ENCODE results near the gene GPC3. TPM values are rescaled to one million over a fixed set of nuclear protein-coding genes. Genes with fewer than 3 reads are reported as not detected.

The GPC3 gene
- total RNA-seq, 2 donors from 2014 or later: 16.9 to 22.7 TPM

DNA sequence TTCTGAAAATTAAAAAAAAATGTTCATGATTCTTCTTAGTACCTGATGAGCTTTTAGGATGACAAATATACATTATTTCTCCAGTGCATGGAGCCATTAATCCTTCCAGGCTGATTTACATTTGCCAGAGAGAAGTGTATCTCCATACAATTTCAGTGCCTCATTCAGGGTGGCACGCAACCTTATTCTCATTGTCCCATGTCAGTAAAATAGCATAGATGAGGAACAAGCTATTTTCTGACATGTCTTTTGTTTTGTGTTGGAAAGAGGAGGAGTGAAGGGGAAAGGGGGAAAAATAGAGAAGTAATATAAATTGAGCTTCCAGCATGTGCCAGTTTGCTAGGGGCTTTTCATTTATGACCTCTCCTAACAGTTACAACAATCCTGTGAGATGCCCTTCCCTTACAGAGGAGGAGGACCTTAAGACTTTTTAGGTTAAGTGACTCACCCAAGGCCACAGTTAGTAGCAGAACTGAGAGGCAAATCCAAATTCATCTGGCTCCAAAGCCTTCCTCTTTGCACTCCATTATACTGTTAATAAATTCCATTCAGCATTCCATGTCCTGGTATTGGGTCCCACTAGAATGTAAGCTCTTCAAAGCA, 295.3 kb downstream of the GPC3 start:
- TF ChIP-seq, protein P1, sequence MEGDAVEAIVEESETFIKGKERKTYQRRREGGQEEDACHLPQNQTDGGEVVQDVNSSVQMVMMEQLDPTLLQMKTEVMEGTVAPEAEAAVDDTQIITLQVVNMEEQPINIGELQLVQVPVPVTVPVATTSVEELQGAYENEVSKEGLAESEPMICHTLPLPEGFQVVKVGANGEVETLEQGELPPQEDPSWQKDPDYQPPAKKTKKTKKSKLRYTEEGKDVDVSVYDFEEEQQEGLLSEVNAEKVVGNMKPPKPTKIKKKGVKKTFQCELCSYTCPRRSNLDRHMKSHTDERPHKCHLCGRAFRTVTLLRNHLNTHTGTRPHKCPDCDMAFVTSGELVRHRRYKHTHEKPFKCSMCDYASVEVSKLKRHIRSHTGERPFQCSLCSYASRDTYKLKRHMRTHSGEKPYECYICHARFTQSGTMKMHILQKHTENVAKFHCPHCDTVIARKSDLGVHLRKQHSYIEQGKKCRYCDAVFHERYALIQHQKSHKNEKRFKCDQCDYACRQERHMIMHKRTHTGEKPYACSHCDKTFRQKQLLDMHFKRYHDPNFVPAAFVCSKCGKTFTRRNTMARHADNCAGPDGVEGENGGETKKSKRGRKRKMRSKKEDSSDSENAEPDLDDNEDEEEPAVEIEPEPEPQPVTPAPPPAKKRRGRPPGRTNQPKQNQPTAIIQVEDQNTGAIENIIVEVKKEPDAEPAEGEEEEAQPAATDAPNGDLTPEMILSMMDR (IDR thresholded peaks at IDR 0.05): no peak
- TF ChIP-seq POLR2A (IDR thresholded peaks at IDR 0.05): no peak
- intact Hi-C loops (cut with DNase I): no loop called here
- Histone ChIP-seq H3K4me1 (peaks cover 6% of the 10 kb centered on the region), H3K27me3 (no peaks in the 10 kb centered on the region), H3K36me3 (replicated peaks in 1 of 2; ENCODE audit: insufficient read depth in 1 of 2, low read depth in 2 of 2) (no peaks in the 10 kb centered on the region), H3K4me3 (no peak overlapping the region), H3K9me3 (no peaks in the 10 kb centered on the region), H3K27ac (no peak overlapping the region)
- no peak for DNase-seq
- 91 to 100% methylated on average over 1 of the region's 1 CpG for WGBS, 2 donors
- no peak for ATAC-seq

DNA sequence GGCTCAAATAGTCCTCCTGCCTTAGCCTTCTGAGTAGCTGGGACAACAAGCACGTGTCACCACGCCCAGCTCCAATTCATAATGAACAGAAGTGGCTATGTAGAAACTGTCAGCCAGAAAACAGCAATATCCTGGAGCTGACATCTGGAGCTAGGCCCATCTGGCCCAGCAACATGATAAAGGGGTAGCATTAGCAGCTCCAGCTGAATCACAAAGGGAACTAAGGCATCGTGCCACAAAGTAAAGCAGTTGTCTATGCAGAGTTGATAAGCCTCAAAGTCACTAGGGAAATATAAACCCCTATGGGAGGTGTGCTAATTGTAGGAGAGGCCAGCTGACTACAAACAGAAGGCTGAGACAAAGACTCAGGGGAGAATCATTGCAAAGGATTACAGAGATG, 299.6 kb downstream of the GPC3 start:
- no peak for ATAC-seq
- 67% methylated on average over 3 of the region's 3 CpGs for WGBS, 2 donors

DNA sequence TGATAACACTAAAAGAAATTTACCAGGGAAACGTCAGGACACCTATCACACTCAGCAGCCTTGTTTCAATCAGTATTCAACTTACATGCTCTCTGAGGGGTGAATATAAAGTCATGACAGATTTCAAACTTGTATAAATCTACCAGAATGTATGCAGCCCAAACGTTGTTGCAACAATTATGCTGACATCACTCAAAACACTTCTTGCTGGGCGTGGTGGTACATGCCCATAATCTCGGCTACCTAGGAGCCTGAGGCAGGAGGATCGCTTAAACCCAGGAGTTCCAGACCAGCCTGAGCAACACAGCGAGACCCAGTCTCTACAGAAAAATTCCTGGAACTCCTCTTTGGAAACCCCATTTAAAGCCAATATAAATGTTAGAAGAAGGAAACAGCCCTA, 303.5 kb downstream of the GPC3 start:
- Histone ChIP-seq H3K4me1 (peaks cover 7% of the 10 kb centered on the region), H3K36me3 (replicated peaks in 1 of 2; ENCODE audit: insufficient read depth in 1 of 2, low read depth in 2 of 2) (no peaks in the 10 kb centered on the region), H3K27me3 (no peaks in the 10 kb centered on the region), H3K9me3 (no peaks in the 10 kb centered on the region), H3K4me3 (no peak overlapping the region), H3K27ac (no peak overlapping the region)
- DNase-seq (no peak), ATAC-seq (no peak)
- 68 to 85% methylated on average over 4 to 6 of the region's 6 CpGs for WGBS, 2 donors
- intact Hi-C loops (cut with DNase I): no loop called here
- TF ChIP-seq POLR2A (IDR thresholded peaks at IDR 0.05): no peak
- TF ChIP-seq, protein P1 (IDR thresholded peaks at IDR 0.05): no peak

More for the DNA sequence above, 299.6 kb downstream of the GPC3 start:
- H3K36me3 ChIP-seq (replicated peaks in 1 of 2; ENCODE audit: insufficient read depth in 1 of 2, low read depth in 2 of 2): no peaks in the 10 kb centered on the region
- H3K27me3 ChIP-seq: no peaks in the 10 kb centered on the region
- no peak overlapping the region for H3K4me3 ChIP-seq
- H3K27ac ChIP-seq: no peak overlapping the region
- DNase-seq: no peak
- H3K9me3 ChIP-seq: no peaks in the 10 kb centered on the region
- H3K4me1 ChIP-seq: no peaks in the 10 kb centered on the region
- intact Hi-C loops (cut with DNase I): no loop called here
- no peak for TF ChIP-seq POLR2A (IDR thresholded peaks at IDR 0.05)
- TF ChIP-seq, protein P1 (IDR thresholded peaks at IDR 0.05): no peak

DNA sequence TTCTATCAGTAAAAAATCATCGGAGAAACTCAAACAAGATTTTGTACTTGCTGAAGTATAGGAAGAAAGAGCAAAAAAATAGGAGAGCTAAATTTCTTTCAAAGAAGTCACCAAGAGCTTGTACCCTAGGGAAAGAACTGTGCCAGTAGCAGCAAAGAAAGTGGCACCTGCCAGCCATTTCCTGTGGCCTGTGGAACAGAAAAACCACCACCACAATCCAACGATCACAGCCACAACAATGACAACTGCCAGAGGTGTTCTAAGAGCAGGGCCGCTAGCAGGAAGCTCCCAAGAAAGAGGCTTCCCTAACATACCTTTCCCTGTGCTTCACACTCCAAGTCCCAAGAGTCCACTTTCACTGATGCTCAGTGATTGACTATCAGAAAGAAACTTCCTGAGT, 304.0 kb downstream of the GPC3 start:
- H3K9me3 ChIP-seq: no peaks in the 10 kb centered on the region
- peaks cover 12% of the 10 kb centered on the region for H3K4me1 ChIP-seq
- intact Hi-C loops (cut with DNase I): no loop called here
- no peak overlapping the region for H3K27ac ChIP-seq
- 56 to 63% methylated on average over 3 of the region's 3 CpGs for WGBS, 2 donors
- DNase-seq (no peak), ATAC-seq (no peak)
- no peaks in the 10 kb centered on the region for H3K36me3 ChIP-seq (replicated peaks in 1 of 2; ENCODE audit: insufficient read depth in 1 of 2, low read depth in 2 of 2)
- TF ChIP-seq, protein P1 (IDR thresholded peaks at IDR 0.05): no peak
- no peak for TF ChIP-seq POLR2A (IDR thresholded peaks at IDR 0.05)
- H3K4me3 ChIP-seq: no peak overlapping the region
- H3K27me3 ChIP-seq: no peaks in the 10 kb centered on the region
